GM23248 (cell line): Measurements from ENCODE around the gene CCBE1. TPM values are rescaled to one million over a fixed set of nuclear protein-coding genes. Genes with fewer than 3 reads are reported as not detected.

Experiments used
- DNase-seq: peaks from one replicate; pipeline ENCODE4 v3.0.0-alpha.2; 2015
- H2AFZ ChIP-seq: fragments of 200-600 bp; sonication (generic); 2 replicates; pipeline ENCODE4 v1.6.1; 2016; ENCODE audit warnings: antibody characterized with exemption
- H3F3A ChIP-seq: fragments of 200-600 bp; sonication (generic); 2 replicates; pipeline ENCODE4 v1.6.1; 2016; ENCODE audit warnings: mild to moderate bottlenecking, antibody characterized with exemption, mixed run types; ENCODE audit not compliant: insufficient read depth
- H3K27ac ChIP-seq: fragments of 200-600 bp; sonication (generic); 2 replicates; pipeline ENCODE4 v1.5.1; 2016; ENCODE audit warnings: mild to moderate bottlenecking
- H3K27me3 ChIP-seq: fragments of 200-600 bp; sonication (generic); replicated peaks from 2 replicates; pipeline ENCODE4 v1.6.1; 2016; ENCODE audit warnings: mild to moderate bottlenecking; ENCODE audit not compliant: insufficient read depth
- H3K36me3 ChIP-seq: fragments of 200-600 bp; sonication (generic); 2 replicates; pipeline ENCODE4 v1.6.1; 2016; ENCODE audit warnings: low read depth, mild to moderate bottlenecking
- H3K4me1 ChIP-seq: fragments of 200-600 bp; sonication (generic); 2 replicates; pipeline ENCODE4 v1.6.1; 2016; ENCODE audit warnings: mild to moderate bottlenecking; ENCODE audit not compliant: insufficient read depth
- H3K4me2 ChIP-seq: fragments of 200-600 bp; sonication (generic); one replicate; pipeline ENCODE4 v1.6.1; 2016; ENCODE audit warnings: mild to moderate bottlenecking; ENCODE audit not compliant: unreplicated experiment
- H3K4me3 ChIP-seq: fragments of 200-600 bp; sonication (generic); 2 replicates; pipeline ENCODE4 v1.5.1; 2016; ENCODE audit warnings: mild to moderate bottlenecking
- H3K79me2 ChIP-seq: fragments of 200-600 bp; sonication (generic); 2 replicates; pipeline ENCODE4 v1.6.1; 2016; ENCODE audit warnings: mild to moderate bottlenecking; ENCODE audit not compliant: insufficient read depth
- H3K9ac ChIP-seq: fragments of 200-600 bp; sonication (generic); 2 replicates; pipeline ENCODE4 v1.6.1; 2016; ENCODE audit warnings: mild to moderate bottlenecking
- H3K9me2 ChIP-seq: fragments of 200-600 bp; sonication (generic); 2 replicates; pipeline ENCODE4 v1.6.1; 2016; ENCODE audit warnings: mixed run types, mild to moderate bottlenecking, moderate library complexity; ENCODE audit not compliant: insufficient read depth
- H3K9me3 ChIP-seq: fragments of 200-600 bp; sonication (generic); one replicate; pipeline ENCODE4 v1.6.1; 2017; ENCODE audit warnings: low read depth
- H4K20me1 ChIP-seq: fragments of 200-600 bp; sonication (generic); 2 replicates; pipeline ENCODE4 v1.6.0; 2016; ENCODE audit not compliant: insufficient read depth
- EZH2 ChIP-seq: fragments of 200-600 bp; sonication (generic); IDR thresholded peaks from 2 replicates; pipeline ENCODE4 v1.6.1; 2018; ENCODE audit warnings: antibody characterized with exemption, mild to moderate bottlenecking; ENCODE audit not compliant: insufficient read depth, poor library complexity, severe bottlenecking
- EZH2phosphoT487 ChIP-seq: fragments of 200-600 bp; sonication (generic); IDR thresholded peaks from 2 replicates; pipeline ENCODE4 v1.6.1; 2018; ENCODE audit warnings: antibody characterized with exemption, moderate library complexity, mild to moderate bottlenecking, low read depth; ENCODE audit not compliant: insufficient read depth
- WGBS, 2 experiments: methylation state at CpG; one replicate each; pipeline ENCODE4 v1.1.6; 2015 to 2017; ENCODE audit warnings: low lambda C conversion rate in 2 of 2, low coverage in 1 of 2; ENCODE audit errors: missing lambda C conversion rate in 2 of 2; 5-methylcytosine and 5-hydroxymethylcytosine counted together
- in situ Hi-C: fragments of 300-500 bp; cut with MboI; formaldehyde crosslinking; loops from 2 replicates; pipeline ENCODE4 v1.15.0; 2020
- polyA plus RNA-seq: library from polyadenylated mRNA; unstranded; fragments of >200 nt; fragmentation: Nextera tagmentation; extraction: Ambion mirVana; gene quantifications from 2 replicates; pipeline ENCODE4 v1.2.1, GENCODE V29; 2016
- total RNA-seq: library from RNA; depleted of rRNA; stranded (reverse); fragments of >200 nt; shearing (Covaris generic); gene quantifications from 2 replicates; pipeline ENCODE4 v1.2.3, GENCODE V29; 2014

CCBE1 gene
- total and polyA plus RNA-seq, 2 experiments from 2014 or later, result 16.6 to 33.6 TPM

- no peak overlapping the region for H3K9ac ChIP-seq
- H3K9me2 ChIP-seq, result no peaks in the 10 kb centered on the region
- no peaks in the 10 kb centered on the region for H4K20me1 ChIP-seq
- H3K79me2 ChIP-seq, result no peaks in the 10 kb centered on the region
- 0 out of 2 replicates have a peak, but pooled peaks cover 3% of the 10 kb centered on the region for H3K27me3 ChIP-seq
- WGBS, 2 experiments, result 14 to 15% methylated on average over 4 of the region's 4 CpGs
- H3K4me2 ChIP-seq, result no peak overlapping the region
- H3K4me1 ChIP-seq, result no peaks in the 10 kb centered on the region
- no peak overlapping the region for H2AFZ ChIP-seq
- DNase-seq, result no peak
- no peak overlapping the region for H3K27ac ChIP-seq
- no peaks in the 10 kb centered on the region for H3K9me3 ChIP-seq
- no peaks in the 10 kb centered on the region for H3F3A ChIP-seq
- TF ChIP-seq EZH2 (no peak), EZH2phosphoT487 (no peak)
- no peak overlapping the region for H3K4me3 ChIP-seq
- in situ Hi-C loops, result no loop called here
- no peaks in the 10 kb centered on the region for H3K36me3 ChIP-seq
These were observed 213.1 kb downstream of the CCBE1 start for GRCh38 chr18:59484131-59484530.

GRCh38 chr18:59481436-59481835, 215.8 kb downstream of the CCBE1 start:
- Histone ChIP-seq H3K27me3 (0 out of 2 replicates have a peak, but pooled peaks cover 3% of the 10 kb centered on the region), H2AFZ (no peak overlapping the region), H3K4me2 (no peak overlapping the region), H3K4me3 (no peak overlapping the region), H3K9me3 (no peaks in the 10 kb centered on the region), H3K27ac (no peak overlapping the region), H3K9me2 (no peaks in the 10 kb centered on the region), H4K20me1 (no peaks in the 10 kb centered on the region), H3K9ac (no peak overlapping the region), H3F3A (peaks cover 5% of the 10 kb centered on the region; the same call in 1 of the 2 replicates), H3K4me1 (no peaks in the 10 kb centered on the region), H3K79me2 (no peaks in the 10 kb centered on the region), H3K36me3 (no peaks in the 10 kb centered on the region)
- WGBS, 2 experiments, result 88 to 95% methylated on average over 3 of the region's 3 CpGs
- no peak for DNase-seq
- no peak for TF ChIP-seq EZH2phosphoT487
- no peak for TF ChIP-seq EZH2
- in situ Hi-C loops, result no loop called here

GRCh38 chr18:59479776-59480175, 217.4 kb downstream of the CCBE1 start:
- DNase-seq, result no peak
- no peak overlapping the region for H3K9ac ChIP-seq
- H3F3A ChIP-seq, result peaks cover 5% of the 10 kb centered on the region; the same call in 1 of the 2 replicates
- H3K36me3 ChIP-seq, result no peaks in the 10 kb centered on the region
- no peak overlapping the region for H3K27ac ChIP-seq
- no peaks in the 10 kb centered on the region for H3K9me2 ChIP-seq
- no peaks in the 10 kb centered on the region for H4K20me1 ChIP-seq
- WGBS, 2 experiments, result 95 to 98% methylated on average over 2 of the region's 2 CpGs
- H3K79me2 ChIP-seq, result no peaks in the 10 kb centered on the region
- no peak overlapping the region for H3K4me3 ChIP-seq
- no peak overlapping the region for H3K4me2 ChIP-seq
- H3K9me3 ChIP-seq, result no peaks in the 10 kb centered on the region
- TF ChIP-seq EZH2phosphoT487, result no peak
- TF ChIP-seq EZH2, result no peak
- in situ Hi-C loops, result no loop called here
- 0 out of 2 replicates have a peak, but pooled peaks cover 3% of the 10 kb centered on the region for H3K27me3 ChIP-seq
- H2AFZ ChIP-seq, result no peak overlapping the region
- no peaks in the 10 kb centered on the region for H3K4me1 ChIP-seq

- in situ Hi-C loops, result no loop called here
- H3F3A ChIP-seq, result peaks cover 5% of the 10 kb centered on the region; the same call in 1 of the 2 replicates
- H3K9me3 ChIP-seq, result no peaks in the 10 kb centered on the region
- 78 to 80% methylated on average over 3 of the region's 3 CpGs for WGBS, 2 experiments
- H3K36me3 ChIP-seq, result no peaks in the 10 kb centered on the region
- H3K79me2 ChIP-seq, result no peaks in the 10 kb centered on the region
- no peaks in the 10 kb centered on the region for H3K9me2 ChIP-seq
- H3K4me3 ChIP-seq, result no peak overlapping the region
- H3K4me2 ChIP-seq, result no peak overlapping the region
- TF ChIP-seq EZH2phosphoT487 (no peak), EZH2 (no peak)
- no peaks in the 10 kb centered on the region for H4K20me1 ChIP-seq
- no peak for DNase-seq
- no peak overlapping the region for H3K27ac ChIP-seq
- no peak overlapping the region for H2AFZ ChIP-seq
- no peaks in the 10 kb centered on the region for H3K4me1 ChIP-seq
- H3K9ac ChIP-seq, result no peak overlapping the region
- no peaks in the 10 kb centered on the region for H3K27me3 ChIP-seq
These were observed 218.6 kb downstream of the CCBE1 start for GRCh38 chr18:59478591-59478990.

GRCh38 chr18:59477849-59478248, 219.4 kb downstream of the CCBE1 start:
- TF ChIP-seq EZH2 (no peak), EZH2phosphoT487 (no peak)
- WGBS, 2 experiments, result 89 to 94% methylated on average over 2 of the region's 2 CpGs
- no peaks in the 10 kb centered on the region for H3K4me1 ChIP-seq
- H3K9ac ChIP-seq, result no peak overlapping the region
- H2AFZ ChIP-seq, result no peak overlapping the region
- no peak overlapping the region for H3K27ac ChIP-seq
- H3K36me3 ChIP-seq, result no peaks in the 10 kb centered on the region
- no peak overlapping the region for H3K4me3 ChIP-seq
- H3K27me3 ChIP-seq, result no peaks in the 10 kb centered on the region
- no peaks in the 10 kb centered on the region for H3K9me2 ChIP-seq
- no peak for DNase-seq
- H3K4me2 ChIP-seq, result no peak overlapping the region
- in situ Hi-C loops, result no loop called here
- peaks cover 5% of the 10 kb centered on the region; the same call in 1 of the 2 replicates for H3F3A ChIP-seq
- H3K79me2 ChIP-seq, result no peaks in the 10 kb centered on the region
- H4K20me1 ChIP-seq, result no peaks in the 10 kb centered on the region
- H3K9me3 ChIP-seq, result no peaks in the 10 kb centered on the region
